Spleen (tissue), 7 donors: ENCODE measurements around the gene PLOD1.

ENCODE experiments used
- POLR2A ChIP-seq, 3 donors: fragments of 450-650 bp; IDR thresholded peaks; one replicate each; pipeline ENCODE4 v1.5.1; 2017; ENCODE audit warnings: antibody characterized with exemption in 3 of 3, mild to moderate bottlenecking in 1 of 3
- POLR2AphosphoS5 ChIP-seq, 3 donors: sonication (generic); formaldehyde crosslinking; IDR thresholded peaks; one replicate each; pipeline ENCODE4 v1.5.1; 2017; ENCODE audit warnings: antibody characterized with exemption in 3 of 3
- TF ChIP-seq, protein P1 (sequence below), 11 experiments: fragments of 200-600 bp in 7 of 11; fragments of 450-650 bp in 4 of 11; sonication (generic) in 4 of 11; IDR thresholded peaks in 8 of 11; conservative IDR thresholded peaks in 3 of 11; 1 replicate in 7 of 11; 2 replicates in 4 of 11; pipeline versions ENCODE4 v1.4.0 to v1.8.0; 2016 to 2021; ENCODE audit warnings: antibody characterized with exemption in 11 of 11, inconsistent platforms in 4 of 11, mild to moderate bottlenecking in 1 of 11
- donor health status: DM: no; HTN: no; CAD: no; lungs with moderate emphysema.
- donor health status: DM: no; HTN: no; CAD: no.
- donor health status: DM: no; HTN: no; CAD: no.

DNA sequence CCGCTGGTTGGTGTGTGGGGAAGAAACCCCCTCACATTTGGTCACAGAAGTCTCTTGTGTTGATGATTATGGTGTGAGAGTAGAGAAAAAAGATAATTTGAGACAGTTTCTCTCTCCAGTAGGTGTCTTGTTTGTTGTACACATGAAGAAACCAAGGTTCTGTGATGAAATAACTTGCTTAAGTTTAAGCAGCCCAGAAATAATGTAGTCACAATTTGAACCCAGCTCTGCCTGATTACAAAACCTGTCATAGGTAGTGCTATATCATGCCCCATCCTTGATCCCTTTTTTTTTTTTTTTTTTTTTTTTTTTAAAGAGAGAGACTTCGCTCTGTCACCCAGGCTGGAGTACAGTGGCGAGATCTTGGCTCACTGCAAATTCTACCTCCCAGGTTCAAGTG, 50.7 kb downstream of the PLOD1 start:
- no peak for TF ChIP-seq POLR2A (IDR thresholded peaks at IDR 0.05)
- TF ChIP-seq POLR2AphosphoS5 (IDR thresholded peaks at IDR 0.05) = no peak
- TF ChIP-seq, protein P1, sequence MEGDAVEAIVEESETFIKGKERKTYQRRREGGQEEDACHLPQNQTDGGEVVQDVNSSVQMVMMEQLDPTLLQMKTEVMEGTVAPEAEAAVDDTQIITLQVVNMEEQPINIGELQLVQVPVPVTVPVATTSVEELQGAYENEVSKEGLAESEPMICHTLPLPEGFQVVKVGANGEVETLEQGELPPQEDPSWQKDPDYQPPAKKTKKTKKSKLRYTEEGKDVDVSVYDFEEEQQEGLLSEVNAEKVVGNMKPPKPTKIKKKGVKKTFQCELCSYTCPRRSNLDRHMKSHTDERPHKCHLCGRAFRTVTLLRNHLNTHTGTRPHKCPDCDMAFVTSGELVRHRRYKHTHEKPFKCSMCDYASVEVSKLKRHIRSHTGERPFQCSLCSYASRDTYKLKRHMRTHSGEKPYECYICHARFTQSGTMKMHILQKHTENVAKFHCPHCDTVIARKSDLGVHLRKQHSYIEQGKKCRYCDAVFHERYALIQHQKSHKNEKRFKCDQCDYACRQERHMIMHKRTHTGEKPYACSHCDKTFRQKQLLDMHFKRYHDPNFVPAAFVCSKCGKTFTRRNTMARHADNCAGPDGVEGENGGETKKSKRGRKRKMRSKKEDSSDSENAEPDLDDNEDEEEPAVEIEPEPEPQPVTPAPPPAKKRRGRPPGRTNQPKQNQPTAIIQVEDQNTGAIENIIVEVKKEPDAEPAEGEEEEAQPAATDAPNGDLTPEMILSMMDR (IDR thresholded peaks at IDR 0.05 in 8 of 11, conservative IDR thresholded peaks at IDR 0.05 in 3 of 11) = no peak
